Measurements from ENCODE around the gene DYRK1A. TPM values are rescaled to one million over a fixed set of nuclear protein-coding genes. Genes with fewer than 3 reads are reported as not detected.
"Not testable (repeated sequence)": the region's sequence is repeated elsewhere in the genome, so short reads cannot be mapped to it uniquely, and the experiment has no call there.

Gene DYRK1A
- total RNA-seq, result 10 to 100 TPM; 57.5 to 57.7 TPM

GRCh38 chr21:37366482-37367316, at the start of gene DYRK1A:
Gene DYRK1A (plus strand): TSS chr21:37366773. CDS start chr21:37420375, 53,602 bp downstream.
- peak; percentile 100 for DNase-seq
- no peak for TF ChIP-seq CTCF (IDR thresholded peaks at IDR 0.05)
- intact Hi-C loops (cut with DNase I), result loop anchor here (2.0 kb wide), 1 partner anchor 100 kb away; the partner anchor contains the start of gene VPS26C
- no peaks in the 10 kb centered on the region for H3K36me3 ChIP-seq
- no peaks in the 10 kb centered on the region for H3K9me3 ChIP-seq
- no peaks in the 10 kb centered on the region for H3K27me3 ChIP-seq
- peak within 1 kb of the TSS; percentile 100 for H3K27ac ChIP-seq
- H3K4me1 ChIP-seq, result peaks cover 14% of the 10 kb centered on the region
- H3K4me3 ChIP-seq, result peak within 1 kb of the TSS; percentile 78
- H3K9ac ChIP-seq (ENCODE audit: low read depth in 2 of 2, low read length in 2 of 2), result peak within 1 kb of the TSS; percentile 98 to 99

- no peak overlapping the region for H3K27ac ChIP-seq
- no peak overlapping the region for H3K4me3 ChIP-seq
- no peak for DNase-seq
- intact Hi-C loops (cut with DNase I), result no loop called here
- no peak overlapping the region for H3K9ac ChIP-seq (ENCODE audit: low read depth in 2 of 2, low read length in 2 of 2)
- no peak for TF ChIP-seq CTCF (IDR thresholded peaks at IDR 0.05)
- no peaks in the 10 kb centered on the region for H3K27me3 ChIP-seq
- H3K4me1 ChIP-seq, result no peaks in the 10 kb centered on the region
- H3K36me3 ChIP-seq, result no peaks in the 10 kb centered on the region
- H3K9me3 ChIP-seq, result no peaks in the 10 kb centered on the region
Observed at GRCh38 chr21:37319551-37319950, 47.0 kb upstream of the DYRK1A start.

GRCh38 chr21:37322084-37322483, 44.5 kb upstream of the DYRK1A start:
- intact Hi-C loops (cut with DNase I), result no loop called here
- Histone ChIP-seq H3K4me1 (no peaks in the 10 kb centered on the region), H3K36me3 (no peaks in the 10 kb centered on the region), H3K27ac (no peak overlapping the region), H3K9me3 (no peaks in the 10 kb centered on the region), H3K27me3 (no peaks in the 10 kb centered on the region), H3K9ac (ENCODE audit: low read depth in 2 of 2, low read length in 2 of 2) (no peak overlapping the region), H3K4me3 (no peak overlapping the region)
- no peak for TF ChIP-seq CTCF (IDR thresholded peaks at IDR 0.05)
- no peak for DNase-seq

GRCh38 chr21:37324558-37324957, 42.0 kb upstream of the DYRK1A start:
- DNase-seq, result no peak
- H3K4me1 ChIP-seq, result no peaks in the 10 kb centered on the region
- no peaks in the 10 kb centered on the region for H3K27me3 ChIP-seq
- no peak overlapping the region for H3K27ac ChIP-seq
- no peak for TF ChIP-seq CTCF (IDR thresholded peaks at IDR 0.05)
- intact Hi-C loops (cut with DNase I), result no loop called here
- H3K9ac ChIP-seq (ENCODE audit: low read depth in 2 of 2, low read length in 2 of 2), result no peak overlapping the region
- no peaks in the 10 kb centered on the region for H3K9me3 ChIP-seq
- no peaks in the 10 kb centered on the region for H3K36me3 ChIP-seq
- no peak overlapping the region for H3K4me3 ChIP-seq

- H3K36me3 ChIP-seq; H3K4me1 ChIP-seq; H3K27me3 ChIP-seq; H3K4me3 ChIP-seq; H3K9ac ChIP-seq (ENCODE audit: low read depth in 2 of 2, low read length in 2 of 2); H3K9me3 ChIP-seq; DNase-seq; H3K27ac ChIP-seq; intact Hi-C loops (cut with DNase I): not testable (repeated sequence)
Observed at GRCh38 chr21:37328147-37328546, 38.4 kb upstream of the DYRK1A start.

- Histone ChIP-seq H3K9me3 (no peaks in the 10 kb centered on the region), H3K27ac (no peak overlapping the region), H3K9ac (ENCODE audit: low read depth in 2 of 2, low read length in 2 of 2) (no peak overlapping the region), H3K27me3 (no peaks in the 10 kb centered on the region), H3K4me3 (no peak overlapping the region), H3K36me3 (no peaks in the 10 kb centered on the region), H3K4me1 (no peaks in the 10 kb centered on the region)
- DNase-seq, result no peak
- TF ChIP-seq CTCF (IDR thresholded peaks at IDR 0.05), result no peak
- intact Hi-C loops (cut with DNase I), result no loop called here
Observed at GRCh38 chr21:37331411-37331810, 35.2 kb upstream of the DYRK1A start.
